Peyer's patch (tissue), 4 donors: ENCODE results near the gene F7.

Experiments used
- POLR2A ChIP-seq, 2 donors: fragments of 450-650 bp; IDR thresholded peaks; one replicate each; pipeline ENCODE4 v1.5.1; 2017; ENCODE audit warnings: antibody characterized with exemption in 2 of 2, mild to moderate bottlenecking in 2 of 2, moderate library complexity in 2 of 2
- TF ChIP-seq, protein P1 (sequence below), 6 experiments: fragments of 450-650 bp in 4 of 6; fragments of 200-600 bp in 2 of 6; sonication (generic) in 1 of 6; IDR thresholded peaks; one replicate each; pipeline ENCODE4 v1.5.1; 2017 to 2019; ENCODE audit warnings: antibody characterized with exemption in 6 of 6, mild to moderate bottlenecking in 3 of 6, moderate library complexity in 1 of 6

DNA sequence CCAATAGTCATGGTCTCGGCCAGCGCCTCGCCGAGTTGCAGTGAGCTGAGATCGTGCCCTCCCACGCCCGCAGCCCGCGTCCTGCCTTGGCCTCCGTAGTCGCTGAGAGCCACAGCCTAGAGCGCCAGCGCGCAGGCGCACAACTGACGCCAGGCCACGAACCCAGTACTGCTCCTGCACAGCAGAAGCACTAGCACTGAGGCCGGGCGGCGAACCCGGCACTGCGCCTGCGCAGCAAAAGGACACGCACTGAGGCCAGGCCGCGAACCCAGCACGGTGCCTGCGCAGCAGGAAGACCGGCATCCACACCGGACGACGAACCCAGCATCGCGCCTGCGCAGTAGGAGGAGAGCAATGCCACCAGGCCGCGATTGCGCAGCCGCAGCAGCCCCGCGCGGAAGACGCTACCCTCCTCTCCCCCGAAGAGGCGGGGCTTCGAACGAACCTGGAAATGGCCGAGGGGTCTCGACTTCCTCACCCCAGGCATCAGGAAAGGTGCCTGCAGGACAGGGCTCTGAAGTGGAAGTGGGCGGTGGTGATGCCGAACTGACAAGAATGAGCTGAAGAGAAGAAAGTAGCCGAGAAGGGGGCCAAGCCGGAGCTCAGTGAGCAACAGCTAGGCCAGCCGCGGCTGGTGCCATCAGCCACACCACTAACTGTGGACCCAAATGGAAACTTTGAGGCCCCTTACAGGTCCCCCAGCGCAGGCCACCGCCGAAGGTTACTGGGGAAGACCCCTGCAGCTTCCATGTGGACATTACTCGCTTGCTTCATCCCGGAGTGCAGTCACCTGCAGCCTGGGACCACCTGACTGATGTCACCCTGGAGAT is 24.5 kb downstream of the F7 start:
- TF ChIP-seq, protein P1, sequence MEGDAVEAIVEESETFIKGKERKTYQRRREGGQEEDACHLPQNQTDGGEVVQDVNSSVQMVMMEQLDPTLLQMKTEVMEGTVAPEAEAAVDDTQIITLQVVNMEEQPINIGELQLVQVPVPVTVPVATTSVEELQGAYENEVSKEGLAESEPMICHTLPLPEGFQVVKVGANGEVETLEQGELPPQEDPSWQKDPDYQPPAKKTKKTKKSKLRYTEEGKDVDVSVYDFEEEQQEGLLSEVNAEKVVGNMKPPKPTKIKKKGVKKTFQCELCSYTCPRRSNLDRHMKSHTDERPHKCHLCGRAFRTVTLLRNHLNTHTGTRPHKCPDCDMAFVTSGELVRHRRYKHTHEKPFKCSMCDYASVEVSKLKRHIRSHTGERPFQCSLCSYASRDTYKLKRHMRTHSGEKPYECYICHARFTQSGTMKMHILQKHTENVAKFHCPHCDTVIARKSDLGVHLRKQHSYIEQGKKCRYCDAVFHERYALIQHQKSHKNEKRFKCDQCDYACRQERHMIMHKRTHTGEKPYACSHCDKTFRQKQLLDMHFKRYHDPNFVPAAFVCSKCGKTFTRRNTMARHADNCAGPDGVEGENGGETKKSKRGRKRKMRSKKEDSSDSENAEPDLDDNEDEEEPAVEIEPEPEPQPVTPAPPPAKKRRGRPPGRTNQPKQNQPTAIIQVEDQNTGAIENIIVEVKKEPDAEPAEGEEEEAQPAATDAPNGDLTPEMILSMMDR (IDR thresholded peaks at IDR 0.05), result no peak
- no peak for TF ChIP-seq POLR2A (IDR thresholded peaks at IDR 0.05)
